K562 (cell line): ENCODE results near the gene DENND1A. TPM values are rescaled to one million over a fixed set of nuclear protein-coding genes. Genes with fewer than 3 reads are reported as not detected.

Experiments used
- E2F5 ChIP-seq: sonication (generic); formaldehyde crosslinking; IDR thresholded peaks from 2 replicates; pipeline ENCODE4 v1.8.0; 2022; ENCODE audit warnings: mild to moderate bottlenecking, missing genetic modification reagents
- EGR1 ChIP-seq: fragments of 450-650 bp; conservative IDR thresholded peaks from 2 replicates; pipeline ENCODE4 v1.6.1; 2017; ENCODE audit warnings: mild to moderate bottlenecking
- GMEB1 ChIP-seq: fragments of 250-450 bp; sonication (Bioruptor Pico); IDR thresholded peaks from 2 replicates; pipeline ENCODE4 v1.4.0; 2020; ENCODE audit warnings: mild to moderate bottlenecking
- MTA2 ChIP-seq: fragments of 450-650 bp; IDR thresholded peaks from 2 replicates; pipeline ENCODE4 v1.6.1; 2016; ENCODE audit warnings: low read depth
- NFIX ChIP-seq: fragments of 250-450 bp; sonication (Bioruptor Pico); IDR thresholded peaks from 2 replicates; pipeline ENCODE4 v1.4.0; 2020; ENCODE audit warnings: low read depth, mild to moderate bottlenecking, moderate library complexity
- PHTF2 ChIP-seq: fragments of 250-450 bp; sonication (Bioruptor Pico); IDR thresholded peaks from 2 replicates; pipeline ENCODE4 v1.5.0; 2021; ENCODE audit warnings: mild to moderate bottlenecking
- SIRT6 ChIP-seq: IDR thresholded peaks from one replicate; pipeline ENCODE4 v1.6.1; 2012; ENCODE audit warnings: low read depth, mild to moderate bottlenecking, control low read depth, inconsistent platforms, low read length, moderate library complexity
- TCF3 ChIP-seq: sonication (generic); formaldehyde crosslinking; IDR thresholded peaks from 2 replicates; pipeline ENCODE4 v1.4.0; 2020; ENCODE audit warnings: mild to moderate bottlenecking, missing genetic modification reagents
- TRIM24 ChIP-seq, 2 experiments: fragments of 450-650 bp; IDR thresholded peaks; 2 replicates each; pipeline ENCODE4 v1.6.1; 2016
- ZNF280B ChIP-seq: fragments of 250-450 bp; sonication (Bioruptor Pico); IDR thresholded peaks from 2 replicates; pipeline ENCODE4 v1.5.1; 2021; ENCODE audit warnings: mild to moderate bottlenecking
- ZNF695 ChIP-seq: fragments of 450-650 bp; formaldehyde crosslinking; IDR thresholded peaks from 2 replicates; pipeline ENCODE4 v1.4.0; 2020; ENCODE audit warnings: mild to moderate bottlenecking, moderate library complexity
- polyA plus RNA-seq, 8 experiments: library from polyadenylated mRNA; depleted of rRNA in 4 of 8; stranded (reverse) in 5 of 8; unstranded in 3 of 8; fragments of >200 nt; fragmentation: Nextera tagmentation in 2 of 8; fragmentation: Illumina TruSeq in 1 of 8; extraction: Ambion mirVana in 2 of 8; extraction: Trizol in 1 of 8; gene quantifications; 2 replicates each; pipeline versions ENCODE4 v1.2.1 to v1.2.3, GENCODE V29; 2011 to 2014; ENCODE audit warnings: inconsistent platforms in 1 of 8, missing spikeins in 1 of 8
- total RNA-seq, 7 experiments: library from RNA; depleted of rRNA in 6 of 7; stranded (reverse); fragments of >200 nt in 6 of 7; fragmentation: Illumina TruSeq in 2 of 7; extraction: Trizol in 2 of 7; gene quantifications; 2 replicates each; pipeline versions ENCODE4 v1.2.1 to v1.2.3, GENCODE V29; 2011 to 2021; ENCODE audit warnings: low replicate concordance in 1 of 7

Gene DENND1A
- total and polyA plus RNA-seq, 9 of the 15 experiments (the other 6 are each of a cell fraction or from before 2014, with no cell fraction given): 7.6 to 29.5 (median 15.7) TPM

GRCh38 chr9:123407217-123407851, 522.6 kb downstream of the DENND1A start (continued):
- no peak for TF ChIP-seq ZNF695 (CRISPR knock-in tag)
- TF ChIP-seq MTA2: no peak
- no peak for TF ChIP-seq GMEB1 (CRISPR knock-in tag)
- no peak for TF ChIP-seq PHTF2
- TF ChIP-seq TRIM24 (IDR thresholded peaks at IDR 0.05): 0 out of 4 replicates have a peak, but pooled peaks of 1 of the 2 experiments have one; percentile 30
- peak; percentile 16; the same call in 1 of the 2 replicates for TF ChIP-seq TCF3 (CRISPR knock-in tag)
- TF ChIP-seq ZNF280B (CRISPR knock-in tag): no peak
- TF ChIP-seq E2F5 (CRISPR knock-in tag): no peak
- TF ChIP-seq NFIX (CRISPR knock-in tag): no peak
- TF ChIP-seq SIRT6: no peak
- TF ChIP-seq EGR1: 0 out of 2 replicates have a peak, but pooled peaks have one; percentile 30
